HL-60/S4 (cell line): ENCODE data around the gene SPDL1.

ENCODE experiments used
- in situ Hi-C: fragments of 300-500 bp; cut with MboI; formaldehyde crosslinking; loops from 2 replicates; pipeline ENCODE4 v1.14.3; 2022; ENCODE audit warnings: low sequenced_read_pairs

The SPDL1 gene

DNA sequence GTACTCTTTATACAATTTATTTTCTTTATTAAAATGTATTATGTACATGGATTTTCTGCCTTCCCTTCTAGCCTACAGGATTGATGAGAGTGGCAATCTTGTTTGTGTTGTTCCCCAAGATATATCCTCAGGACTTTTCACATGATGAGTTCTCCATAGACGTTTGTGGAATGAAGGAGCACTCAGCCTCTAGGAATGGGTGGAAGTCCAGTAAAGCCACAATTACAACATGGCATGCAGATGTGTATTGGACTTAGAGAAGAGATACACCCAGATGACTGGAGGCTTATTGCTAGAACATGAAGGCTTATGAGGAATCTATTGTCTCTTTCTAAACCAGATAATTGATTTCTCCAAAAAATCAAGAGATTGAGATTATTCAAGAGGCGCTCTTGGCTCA is 45.3 kb downstream of the SPDL1 start:
- in situ Hi-C loops, result no loop called here

DNA sequence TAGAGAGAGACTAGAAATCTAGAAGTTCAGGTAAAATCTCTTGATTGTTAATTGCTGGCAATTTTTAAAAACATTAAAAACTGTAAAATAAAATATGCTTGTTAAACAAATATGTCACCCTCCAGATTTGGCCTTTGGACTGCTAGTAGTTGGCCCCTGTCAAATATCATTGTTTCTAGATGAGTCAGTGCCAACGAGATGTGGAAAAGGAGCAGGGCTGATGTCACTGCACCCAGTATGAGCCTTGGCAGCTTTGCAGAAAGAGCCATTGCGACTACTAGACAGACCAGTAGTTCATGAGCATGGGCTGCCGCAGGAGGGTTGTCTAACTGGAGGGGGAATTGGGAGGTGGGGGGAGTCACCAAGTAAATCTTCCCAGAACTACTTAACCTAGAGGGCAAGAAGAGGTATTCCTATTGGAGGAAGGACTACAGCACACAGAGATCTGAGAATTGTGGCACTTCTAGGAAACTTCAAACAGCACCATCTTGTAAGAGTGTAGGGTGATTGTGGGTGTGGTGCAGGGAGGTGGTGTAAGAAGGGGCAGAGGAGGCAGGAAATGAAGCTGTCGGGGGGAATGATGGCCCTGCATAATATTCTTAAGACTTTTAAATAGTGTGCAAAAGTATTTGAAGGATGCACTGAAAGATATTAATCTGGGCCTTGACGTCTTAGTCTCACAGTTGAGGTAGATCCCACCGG is 46.4 kb downstream of the SPDL1 start:
- in situ Hi-C loops, result no loop called here

DNA sequence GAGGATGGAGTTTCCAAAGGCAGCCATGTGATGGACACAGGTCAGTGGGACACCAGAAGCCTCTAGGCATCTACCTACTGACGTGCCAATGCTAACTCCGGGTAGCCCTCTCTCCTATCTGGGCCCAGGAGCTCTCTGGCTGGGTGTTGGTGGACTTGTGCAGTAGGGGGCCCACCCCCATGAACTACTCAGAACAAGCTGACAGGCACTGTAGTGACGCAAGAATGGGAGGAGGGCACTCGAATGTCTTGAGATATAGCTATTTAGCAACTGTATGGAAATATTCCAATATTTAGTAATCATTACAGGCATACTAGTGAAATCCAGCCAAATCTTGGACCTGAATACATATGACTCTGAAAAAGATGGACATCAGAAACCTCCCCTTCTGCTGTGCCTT is 47.8 kb downstream of the SPDL1 start:
- in situ Hi-C loops, result no loop called here

DNA sequence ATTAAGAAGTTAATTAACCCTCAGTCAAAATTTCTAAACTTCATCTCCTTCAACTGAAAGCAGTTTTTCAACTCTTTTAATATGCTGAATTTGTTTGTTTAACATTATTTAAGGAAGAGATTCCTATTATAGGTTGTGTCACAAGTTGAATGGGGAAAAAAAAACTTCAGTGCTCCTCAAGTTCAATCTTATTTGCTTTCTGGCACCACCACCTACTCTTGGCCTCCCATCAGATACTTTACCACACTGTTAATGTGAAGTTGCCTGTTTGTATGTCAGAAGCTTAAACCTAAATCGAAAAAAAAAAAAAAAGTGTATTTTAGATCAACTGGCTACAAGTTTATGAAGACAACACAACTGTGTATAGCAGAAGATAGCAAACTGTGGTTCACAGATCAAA is 49.4 kb downstream of the SPDL1 start:
- in situ Hi-C loops, result no loop called here

- in situ Hi-C loops, result no loop called here
These were observed 51.0 kb downstream of the SPDL1 start for GRCh38 chr5:169634606-169635005.

GRCh38 chr5:169635936-169636335 is 52.4 kb downstream of the SPDL1 start:
- in situ Hi-C loops, result no loop called here

GRCh38 chr5:169636477-169637084 is 53.0 kb downstream of the SPDL1 start:
- in situ Hi-C loops, result no loop called here

GRCh38 chr5:169637085-169637548 is 53.5 kb downstream of the SPDL1 start, which contains the start of gene DOCK2:
DOCK2 (plus strand) TSS chr5:169637275; CDS start chr5:169637327, 52 bp downstream.
- in situ Hi-C loops, result no loop called here

DNA sequence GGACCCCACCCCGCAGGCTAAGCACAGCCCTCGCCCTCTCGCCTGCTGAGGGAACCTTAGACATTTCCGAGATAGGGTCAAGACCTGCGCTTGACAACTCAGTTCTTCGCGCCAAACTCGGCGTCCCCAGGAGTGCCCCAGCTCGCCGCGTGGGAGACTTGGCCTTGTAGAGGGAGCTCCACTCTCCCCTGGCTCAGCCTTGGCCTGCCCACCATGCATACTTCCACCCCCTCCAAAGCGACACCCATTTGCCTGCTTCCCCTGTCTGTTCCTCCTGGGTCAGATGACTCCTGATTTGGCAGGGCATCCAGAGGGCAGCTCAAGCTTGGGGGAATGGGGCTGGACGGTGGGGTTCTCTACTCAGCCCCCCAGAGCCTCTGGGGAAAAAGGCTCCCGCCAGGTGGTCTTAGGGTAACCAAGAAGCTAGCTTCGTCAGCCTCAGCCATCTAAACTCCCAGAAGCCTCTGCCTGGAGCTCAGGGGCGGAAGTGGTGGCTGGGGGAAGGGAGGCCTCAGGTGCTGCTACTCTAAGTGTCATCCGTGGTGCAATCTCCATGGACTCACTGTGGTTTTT is 54.1 kb downstream of the SPDL1 start:
- in situ Hi-C loops, result no loop called here

DNA sequence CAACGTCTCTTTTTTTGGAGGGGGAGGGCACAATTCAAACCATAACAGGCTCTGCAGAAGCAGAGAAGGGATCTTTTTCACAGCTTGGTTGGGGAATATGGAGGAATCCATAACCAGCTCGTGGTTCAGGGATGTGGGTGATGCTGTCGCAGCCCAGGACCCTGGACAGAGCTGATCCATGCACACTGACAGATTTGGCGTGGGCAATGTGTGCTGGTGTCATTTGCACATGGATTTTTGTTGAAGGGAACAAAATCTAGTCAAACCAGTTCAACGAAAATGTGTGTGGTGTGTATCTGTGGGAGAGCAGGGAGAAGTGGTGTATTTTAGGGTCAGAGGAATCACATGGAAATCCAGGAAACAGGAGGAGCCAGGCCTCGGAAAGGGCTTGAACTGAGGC is 57.7 kb downstream of the SPDL1 start:
- in situ Hi-C loops, result no loop called here

DNA sequence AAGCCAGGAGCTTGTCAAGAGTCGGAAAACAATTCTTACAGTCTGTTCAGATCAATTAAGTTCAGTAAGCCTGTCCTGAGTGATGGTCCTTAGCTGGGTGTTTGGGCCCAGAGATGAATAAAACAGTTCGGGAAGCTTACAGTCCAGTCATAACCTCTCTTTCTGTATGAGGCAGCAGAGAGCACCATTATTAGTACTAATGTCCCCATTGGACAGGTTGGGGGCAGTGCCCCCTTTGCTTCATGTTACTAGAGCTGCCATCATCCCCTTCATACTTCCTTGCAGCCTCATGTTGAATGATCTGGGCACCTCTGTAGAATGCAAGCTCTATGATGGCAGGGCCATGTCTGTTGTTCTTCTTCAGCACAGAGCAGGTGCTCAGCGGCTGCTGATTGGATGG is 63.3 kb downstream of the SPDL1 start:
- in situ Hi-C loops, result no loop called here

DNA sequence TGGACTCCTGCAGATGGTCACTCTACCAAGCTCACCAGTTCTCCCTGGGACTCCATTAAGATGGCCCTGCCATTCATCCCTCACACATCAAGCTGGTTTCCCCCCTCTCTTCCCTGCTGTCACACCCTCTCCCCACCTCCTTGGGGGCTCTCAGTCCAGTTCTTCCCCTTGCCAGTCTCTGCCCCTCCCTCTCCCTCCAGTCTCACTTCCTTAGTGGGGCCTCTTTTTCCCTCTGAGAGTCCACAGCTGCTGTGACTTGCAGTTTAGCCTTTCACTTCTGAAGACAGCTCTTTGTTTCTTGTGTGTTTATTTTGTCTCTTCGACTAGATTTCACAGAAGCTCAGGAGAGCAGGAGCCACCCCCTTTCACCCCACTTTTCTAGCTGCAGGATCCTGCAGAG is 64.0 kb downstream of the SPDL1 start:
- in situ Hi-C loops, result no loop called here

GRCh38 chr5:169648725-169649310 is 65.2 kb downstream of the SPDL1 start:
- in situ Hi-C loops, result no loop called here

DNA sequence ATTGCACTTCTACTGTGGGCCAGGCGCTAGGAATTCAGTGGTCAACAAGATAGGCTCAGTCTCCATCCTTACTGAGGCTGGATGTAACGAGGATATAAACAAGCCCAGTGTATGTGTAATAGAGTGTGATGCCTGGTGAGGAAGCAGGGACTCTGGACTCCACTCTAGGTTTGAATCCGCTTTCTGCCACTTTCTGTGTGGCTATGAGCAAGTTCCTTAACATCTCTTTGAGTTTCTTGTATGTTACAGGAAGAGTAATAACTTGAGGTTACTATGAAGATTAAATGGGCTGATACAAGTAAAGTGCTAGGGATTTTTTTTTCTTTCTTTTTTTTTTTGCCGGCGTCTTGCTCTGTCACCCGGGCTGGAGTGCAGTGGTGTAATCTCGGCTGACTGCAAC is 65.9 kb downstream of the SPDL1 start:
- in situ Hi-C loops, result no loop called here

- in situ Hi-C loops, result no loop called here
These were observed 67.2 kb downstream of the SPDL1 start for GRCh38 chr5:169650701-169651331.

DNA sequence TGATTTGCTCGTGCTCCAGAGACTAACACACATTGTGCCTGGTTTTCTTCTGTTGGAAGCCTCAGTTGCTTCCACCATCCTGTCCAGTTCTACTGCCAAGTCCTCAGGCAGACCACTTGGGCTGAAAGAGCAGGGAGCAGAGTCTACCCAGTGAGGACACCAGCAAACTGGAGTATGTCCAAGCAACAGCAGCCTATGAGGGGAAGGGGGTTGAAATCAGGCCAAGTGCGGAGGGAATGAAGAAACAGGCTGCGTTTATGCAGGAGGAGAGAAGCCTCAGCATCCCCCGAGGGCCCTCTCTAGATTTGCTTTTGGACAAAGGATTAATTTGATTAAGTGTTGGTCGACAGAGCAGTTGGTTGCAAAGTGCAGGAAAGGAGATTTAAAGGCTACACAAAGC is 68.0 kb downstream of the SPDL1 start:
- in situ Hi-C loops, result no loop called here

DNA sequence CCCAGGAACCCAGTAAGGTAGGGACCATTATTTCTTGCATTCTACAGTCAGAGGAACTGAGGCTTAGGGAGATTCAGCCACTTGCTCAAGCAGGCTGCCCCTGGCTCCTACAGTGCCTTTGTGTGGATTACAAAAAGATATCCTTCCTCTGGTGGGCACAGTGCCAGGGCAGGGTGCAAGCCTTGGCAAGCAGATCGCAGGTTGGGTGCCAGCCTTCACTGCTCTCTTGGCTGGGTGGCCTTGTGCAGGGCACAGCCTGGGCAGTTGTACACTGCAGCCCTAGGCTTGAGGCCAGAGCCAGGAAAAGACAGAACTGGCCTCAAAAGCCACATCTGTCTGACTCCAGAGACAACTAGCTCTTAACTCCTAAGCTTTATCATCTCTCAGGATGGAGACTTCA is 68.5 kb downstream of the SPDL1 start:
- in situ Hi-C loops, result no loop called here

- in situ Hi-C loops, result no loop called here
These were observed 69.5 kb downstream of the SPDL1 start for GRCh38 chr5:169653091-169653490.
